Smooth muscle cell (in vitro differentiated cells): ENCODE results near the gene MTHFD1L. TPM values are rescaled to one million over a fixed set of nuclear protein-coding genes. Genes with fewer than 3 reads are reported as not detected.

Experiments used
- DNase-seq: peaks from one replicate; lab custom pipeline; 2025; ENCODE audit not compliant: unreplicated experiment; lab: John Stamatoyannopoulos, UW
- H2AFZ ChIP-seq: fragments of 200-600 bp; sonication (generic); 2 replicates; pipeline ENCODE4 v1.6.0; 2016; ENCODE audit warnings: antibody characterized with exemption, low read depth, mild to moderate bottlenecking
- H3F3A ChIP-seq: fragments of 200-600 bp; sonication (generic); 2 replicates; pipeline ENCODE4 v1.6.0; 2017; ENCODE audit warnings: antibody characterized with exemption, low read depth
- H3K27ac ChIP-seq: fragments of 200-600 bp; sonication (generic); 2 replicates; pipeline ENCODE4 v1.5.1; 2016; ENCODE audit warnings: low read depth, mild to moderate bottlenecking
- H3K27me3 ChIP-seq: fragments of 200-600 bp; sonication (generic); 2 replicates; pipeline ENCODE4 v1.6.1; 2016; ENCODE audit warnings: low read depth, mild to moderate bottlenecking
- H3K36me3 ChIP-seq: fragments of 200-600 bp; sonication (generic); 2 replicates; pipeline ENCODE4 v1.5.1; 2016; ENCODE audit warnings: low read depth
- H3K4me1 ChIP-seq: fragments of 200-600 bp; sonication (generic); 2 replicates; pipeline ENCODE4 v1.5.1; 2016; ENCODE audit warnings: low read depth
- H3K4me2 ChIP-seq: fragments of 200-600 bp; sonication (generic); 2 replicates; pipeline ENCODE4 v1.6.0; 2016; ENCODE audit warnings: mild to moderate bottlenecking
- H3K4me3 ChIP-seq: fragments of 200-600 bp; sonication (generic); 2 replicates; pipeline ENCODE4 v1.5.1; 2016; ENCODE audit warnings: mild to moderate bottlenecking
- H3K79me2 ChIP-seq: fragments of 200-600 bp; sonication (generic); 2 replicates; pipeline ENCODE4 v1.6.0; 2016; ENCODE audit warnings: low read depth, mild to moderate bottlenecking
- H3K9ac ChIP-seq: fragments of 200-600 bp; sonication (generic); 2 replicates; pipeline ENCODE4 v1.6.0; 2016; ENCODE audit warnings: low read depth
- H3K9me3 ChIP-seq: fragments of 200-600 bp; sonication (generic); replicated peaks from 2 replicates; pipeline ENCODE4 v1.5.1; 2016; ENCODE audit warnings: low read depth
- H4K20me1 ChIP-seq: fragments of 200-600 bp; sonication (generic); 2 replicates; pipeline ENCODE4 v1.6.0; 2016; ENCODE audit warnings: low read depth
- CTCF ChIP-seq: fragments of 200-600 bp; sonication (generic); IDR thresholded peaks from 2 replicates; pipeline ENCODE4 v1.5.1; 2017; ENCODE audit warnings: borderline replicate concordance, mild to moderate bottlenecking, antibody characterized with exemption; ENCODE audit not compliant: insufficient read depth, poor library complexity, severe bottlenecking
- WGBS: methylation state at CpG from one replicate; pipeline ENCODE4 v1.1.7; 2016; ENCODE audit warnings: low lambda C conversion rate; 5-methylcytosine and 5-hydroxymethylcytosine counted together
- polyA plus RNA-seq: library from polyadenylated mRNA; unstranded; fragments of >200 nt; fragmentation: Nextera tagmentation; extraction: Ambion mirVana; gene quantifications from 2 replicates; pipeline ENCODE4 v1.2.1, GENCODE V29; 2016
- total RNA-seq: library from RNA; depleted of rRNA; stranded (reverse); fragments of >200 nt; gene quantifications from 2 replicates; pipeline ENCODE4 v1.2.3, GENCODE V29; 2014

MTHFD1L gene
- total and polyA plus RNA-seq, 2 experiments from 2014 or later: 35.9 to 46.2 TPM

- Histone ChIP-seq H3K27ac (no peak overlapping the region), H3K36me3 (no peaks in the 10 kb centered on the region), H3K27me3 (no peaks in the 10 kb centered on the region), H4K20me1 (peaks cover 7% of the 10 kb centered on the region), H3K9ac (no peak overlapping the region), H2AFZ (no peak overlapping the region), H3F3A (peaks cover 7% of the 10 kb centered on the region), H3K79me2 (no peaks in the 10 kb centered on the region), H3K4me2 (no peak overlapping the region), H3K4me3 (no peak overlapping the region), H3K4me1 (no peaks in the 10 kb centered on the region), H3K9me3 (no peaks in the 10 kb centered on the region)
- DNase-seq: no peak
- WGBS: 61% methylated on average over 2 of the region's 2 CpGs
- no peak for TF ChIP-seq CTCF
These were observed 234.8 kb downstream of the MTHFD1L start for GRCh38 chr6:151100326-151100725.

GRCh38 chr6:151101161-151101815 is 235.8 kb downstream of the MTHFD1L start:
- H3K79me2 ChIP-seq: no peaks in the 10 kb centered on the region
- 50% methylated on average over 6 of the region's 6 CpGs for WGBS
- H2AFZ ChIP-seq: no peak overlapping the region
- TF ChIP-seq CTCF: no peak
- no peak overlapping the region for H3K4me3 ChIP-seq
- no peak overlapping the region for H3K4me2 ChIP-seq
- H3K27ac ChIP-seq: no peak overlapping the region
- H3K9me3 ChIP-seq: no peaks in the 10 kb centered on the region
- no peaks in the 10 kb centered on the region for H3K27me3 ChIP-seq
- no peak overlapping the region for H3K9ac ChIP-seq
- H3K36me3 ChIP-seq: no peaks in the 10 kb centered on the region
- no peak for DNase-seq
- peaks cover 3% of the 10 kb centered on the region for H4K20me1 ChIP-seq
- H3F3A ChIP-seq: peaks cover 7% of the 10 kb centered on the region
- H3K4me1 ChIP-seq: no peaks in the 10 kb centered on the region

DNA sequence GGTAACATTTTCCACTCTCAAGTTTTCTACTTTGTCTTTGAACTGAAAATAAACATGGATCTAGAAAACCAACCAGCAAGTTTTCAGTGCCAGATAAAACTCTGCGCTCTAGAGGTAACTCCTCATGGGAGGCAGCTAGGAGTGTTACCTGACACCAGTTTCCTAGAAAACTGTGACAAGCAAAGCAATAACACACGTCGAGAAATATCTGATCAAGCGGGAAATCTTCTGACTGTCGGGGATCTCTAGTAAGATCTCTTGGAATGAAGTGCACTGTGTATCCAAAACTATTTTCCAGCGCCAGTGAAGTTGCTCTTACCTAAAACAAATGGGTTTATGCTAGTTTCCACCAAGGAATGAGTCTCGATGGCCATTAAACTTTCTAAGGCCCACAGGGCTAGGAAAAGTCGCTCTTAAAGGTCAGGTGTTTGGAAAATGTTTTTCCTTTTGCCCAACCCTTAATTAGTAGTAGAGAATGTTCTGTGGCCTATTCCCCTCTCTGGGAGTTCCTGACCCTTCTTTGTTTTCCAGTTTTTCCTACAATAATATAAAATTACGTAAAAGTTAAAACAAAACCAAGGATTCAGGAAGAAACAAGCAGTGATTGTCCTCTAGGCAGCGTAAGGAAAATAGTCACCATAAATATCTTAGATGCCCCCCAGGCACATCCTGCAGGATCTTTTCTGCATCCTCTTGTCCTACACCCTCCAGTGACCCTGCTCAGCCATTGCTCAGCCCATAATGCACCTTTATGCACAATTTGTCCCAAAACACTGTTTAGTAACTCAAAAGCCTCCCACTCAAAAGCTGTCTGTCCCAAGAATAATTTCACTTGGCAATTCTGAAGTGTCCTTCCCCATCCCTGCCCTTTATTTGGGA is 236.6 kb downstream of the MTHFD1L start:
- Histone ChIP-seq H4K20me1 (peaks cover 3% of the 10 kb centered on the region), H2AFZ (no peak overlapping the region), H3K9ac (no peak overlapping the region), H3K4me3 (no peak overlapping the region), H3K4me2 (no peak overlapping the region), H3K4me1 (no peaks in the 10 kb centered on the region), H3K27ac (no peak overlapping the region), H3K36me3 (no peaks in the 10 kb centered on the region), H3F3A (peaks cover 7% of the 10 kb centered on the region), H3K27me3 (no peaks in the 10 kb centered on the region), H3K9me3 (no peaks in the 10 kb centered on the region), H3K79me2 (no peaks in the 10 kb centered on the region)
- no peak for TF ChIP-seq CTCF
- whole genome bisulfite sequencing: 89% methylated on average over 10 of the region's 10 CpGs
- no peak for DNase-seq
